B cell (primary cell): ENCODE results near the gene CACNA2D3. TPM values are rescaled to one million over a fixed set of nuclear protein-coding genes. Genes with fewer than 3 reads are reported as not detected.

ENCODE experiments used
- ATAC-seq: fragments of 200-7000 bp; cut with Tn5 transposase; one replicate; pipeline ENCODE4 v1.10.0; 2021; ENCODE audit warnings: low read depth, mild to moderate bottlenecking, moderate number of reproducible peaks, moderate library complexity
- CTCF ChIA-PET: fragments of 350-600 bp; sonication (Branson Sonifier 250); formaldehyde crosslinking; loops from one replicate; lab custom pipeline; 2021; ENCODE audit warnings: antibody characterized with exemption, inconsistent platforms; lab: Charles Lee
- POLR2A ChIA-PET: fragments of 350-600 bp; sonication (Branson Sonifier 250); formaldehyde crosslinking; loops from one replicate; lab custom pipeline; 2021; ENCODE audit warnings: antibody characterized with exemption; lab: Charles Lee
- DNase-seq: peaks from one replicate; pipeline ENCODE4 v3.0.0; 2013
- H2AFZ ChIP-seq: 2 replicates; pipeline ENCODE4 v1.6.1; 2012; ENCODE audit warnings: mild to moderate bottlenecking, low read depth, low read length; ENCODE audit not compliant: insufficient read depth, poor library complexity, severe bottlenecking
- H3K27ac ChIP-seq, 2 donors: 1 replicate in 1 of 2; 2 replicates in 1 of 2; pipeline ENCODE4 v1.5.1; 2012 to 2013; ENCODE audit warnings: low read length in 2 of 2, mild to moderate bottlenecking in 2 of 2, moderate library complexity in 1 of 2
- H3K27me3 ChIP-seq, 4 experiments: fragments of 200-600 bp in 1 of 4; sonication (generic) in 1 of 4; replicated peaks in 1 of 4; 1 replicate in 2 of 4; 2 replicates in 2 of 4; pipeline versions ENCODE4 v1.6.1 to v1.7.0; 2013 to 2016; ENCODE audit warnings: low read length in 3 of 4, mild to moderate bottlenecking in 2 of 4, mixed read lengths in 1 of 4, moderate library complexity in 1 of 4; ENCODE audit not compliant: insufficient read depth in 4 of 4, control insufficient read depth in 3 of 4; ENCODE audit errors: control extremely low read depth in 1 of 4
- H3K36me3 ChIP-seq, 2 experiments: replicated peaks in 1 of 2; 1 replicate in 1 of 2; 2 replicates in 1 of 2; pipeline versions ENCODE4 v1.6.1 to v1.7.1; 2013; ENCODE audit warnings: low read length in 1 of 2; ENCODE audit not compliant: insufficient read depth in 2 of 2, control insufficient read depth in 1 of 2; ENCODE audit errors: control extremely low read depth in 1 of 2, extremely low read depth in 1 of 2
- H3K4me1 ChIP-seq, 2 donors: fragments of 200-600 bp in 1 of 2; sonication (generic) in 1 of 2; 1 replicate in 1 of 2; 2 replicates in 1 of 2; pipeline versions ENCODE4 v1.5.1 to v1.6.1; 2013 to 2017; ENCODE audit warnings: low read length in 2 of 2; ENCODE audit not compliant: control insufficient read depth in 2 of 2, insufficient read depth in 2 of 2
- H3K4me2 ChIP-seq: replicated peaks from 2 replicates; pipeline ENCODE3; 2012; ENCODE audit warnings: mild to moderate bottlenecking, low read depth, low read length; ENCODE audit not compliant: poor library complexity, severe bottlenecking
- H3K4me3 ChIP-seq, 5 experiments: fragments of 200-600 bp in 1 of 5; sonication (generic) in 1 of 5; 1 replicate in 3 of 5; 2 replicates in 2 of 5; pipeline versions ENCODE4 v1.5.1 to v1.7.0; 2011 to 2016; ENCODE audit warnings: low read length in 4 of 5, mild to moderate bottlenecking in 4 of 5, low read depth in 2 of 5, control low read depth in 1 of 5, moderate library complexity in 1 of 5; ENCODE audit not compliant: insufficient read depth in 1 of 5; ENCODE audit errors: control extremely low read depth in 1 of 5, extremely low read depth in 1 of 5
- H3K79me2 ChIP-seq: fragments of 200-600 bp; sonication (generic); one replicate; pipeline ENCODE4 v1.6.0; 2016; ENCODE audit warnings: low read length; ENCODE audit not compliant: control insufficient read depth, insufficient read depth
- H3K9ac ChIP-seq: fragments of 200-600 bp; sonication (generic); 2 replicates; pipeline ENCODE4 v1.6.1; 2017; ENCODE audit warnings: mild to moderate bottlenecking, low read length, moderate library complexity
- H3K9me3 ChIP-seq, 3 donors: one replicate each; pipeline versions ENCODE4 v1.6.1 to v1.7.1; 2013; ENCODE audit warnings: low read length in 2 of 3; ENCODE audit not compliant: control insufficient read depth in 2 of 3, insufficient read depth in 1 of 3; ENCODE audit errors: control extremely low read depth in 1 of 3
- H4K20me1 ChIP-seq: 2 replicates; pipeline ENCODE4 v1.6.0; 2012; ENCODE audit warnings: mild to moderate bottlenecking, low read length; ENCODE audit not compliant: insufficient read depth, control insufficient read depth, poor library complexity, severe bottlenecking
- H3K27ac Mint-ChIP-seq: one replicate; pipeline ENCODE4 v1.8.0; 2021; ENCODE audit warnings: mixed read lengths
- H3K27me3 Mint-ChIP-seq: one replicate; pipeline ENCODE4 v1.8.0; 2021; ENCODE audit warnings: mixed read lengths
- H3K4me1 Mint-ChIP-seq: one replicate; pipeline ENCODE4 v1.8.0; 2021; ENCODE audit warnings: mixed read lengths
- H3K4me3 Mint-ChIP-seq: one replicate; pipeline ENCODE4 v1.8.0; 2021; ENCODE audit warnings: mixed read lengths
- H3K9me3 Mint-ChIP-seq: one replicate; pipeline ENCODE4 v1.8.0; 2022; ENCODE audit warnings: mixed read lengths; ENCODE audit not compliant: insufficient read depth
- CTCF ChIP-seq: fragments of 200-600 bp; IDR thresholded peaks from one replicate; pipeline ENCODE4 v1.8.0; 2022; ENCODE audit warnings: antibody characterized with exemption, mild to moderate bottlenecking
- EZH2 ChIP-seq: IDR thresholded peaks from 2 replicates; pipeline ENCODE4 v1.6.1; 2012; ENCODE audit warnings: borderline replicate concordance, low read depth, mild to moderate bottlenecking, moderate library complexity, low read length; ENCODE audit not compliant: insufficient read depth, poor library complexity, severe bottlenecking
- WGBS: methylation state at CpG from one replicate; pipeline ENCODE4 v1.1.5; 2013; ENCODE audit warnings: missing lambda C conversion rate; ENCODE audit not compliant: insufficient coverage; 5-methylcytosine and 5-hydroxymethylcytosine counted together
- intact Hi-C: fragments of 100-400 bp; cut with micrococcal nuclease; formaldehyde crosslinking; loops from one replicate; pipeline ENCODE4 v1.10.0; 2022
- polyA plus RNA-seq: library from polyadenylated mRNA; depleted of rRNA; stranded (reverse); fragments of >200 nt; gene quantifications from 2 replicates; pipeline ENCODE4 v1.2.3, GENCODE V29; 2012
- total RNA-seq, 2 donors: library from RNA; stranded (reverse); fragments of 120-200 nt in 1 of 2; gene quantifications; 1 replicate in 1 of 2; 2 replicates in 1 of 2; pipeline versions ENCODE4 v1.2.3 to v1.2.4, GENCODE V29; 2013 to 2022

The CACNA2D3 gene
- total and polyA plus RNA-seq, 2 donors (not counting 1 experiment from before 2014, with no cell fraction given), result not detected

- no peak overlapping the region for H2AFZ ChIP-seq
- ChIA-PET POLR2A (no interaction called here), CTCF (no interaction called here)
- no peak overlapping the region for H3K4me3 ChIP-seq
- TF ChIP-seq EZH2, result no peak
- TF ChIP-seq CTCF, result no peak
- Mint-ChIP-seq H3K27ac (no peak overlapping the region), H3K4me3 (no peak overlapping the region), H3K27me3 (no peaks in the 10 kb centered on the region), H3K9me3 (no peaks in the 10 kb centered on the region), H3K4me1 (no peaks in the 10 kb centered on the region)
- 74% methylated on average over 3 of the region's 3 CpGs for WGBS
- peaks cover 0 to 10% (median 5%) of the 10 kb centered on the region in 3 donors for H3K9me3 ChIP-seq
- no peaks in the 10 kb centered on the region for H3K36me3 ChIP-seq
- no peak overlapping the region for H3K4me2 ChIP-seq
- H3K79me2 ChIP-seq, result no peaks in the 10 kb centered on the region
- no peak overlapping the region for H3K27ac ChIP-seq
- intact Hi-C loops, result no loop called here
- no peaks in the 10 kb centered on the region for H3K27me3 ChIP-seq
- DNase-seq (no peak), ATAC-seq (no peak)
- H3K9ac ChIP-seq, result no peak overlapping the region
- H3K4me1 ChIP-seq, result no peaks in the 10 kb centered on the region
- H4K20me1 ChIP-seq, result no peaks in the 10 kb centered on the region
Observed at GRCh38 chr3:54835701-54836100, 713.3 kb downstream of the CACNA2D3 start.

- H2AFZ ChIP-seq, result no peak overlapping the region
- no peaks in the 10 kb centered on the region for H3K27me3 ChIP-seq
- Mint-ChIP-seq H3K4me1 (no peaks in the 10 kb centered on the region), H3K27ac (no peak overlapping the region), H3K4me3 (no peak overlapping the region), H3K9me3 (no peaks in the 10 kb centered on the region), H3K27me3 (no peaks in the 10 kb centered on the region)
- H3K9me3 ChIP-seq, result peaks cover 0 to 4% (median 0%) of the 10 kb centered on the region in 3 donors
- 80% methylated on average over 4 of the region's 8 CpGs for WGBS
- ChIA-PET CTCF (no interaction called here), POLR2A (no interaction called here)
- TF ChIP-seq CTCF (no peak), EZH2 (no peak)
- ATAC-seq, result no peak
- no peak overlapping the region for H3K27ac ChIP-seq
- no peaks in the 10 kb centered on the region for H4K20me1 ChIP-seq
- intact Hi-C loops, result no loop called here
- no peaks in the 10 kb centered on the region for H3K4me1 ChIP-seq
- H3K4me3 ChIP-seq, result no peak overlapping the region
- H3K36me3 ChIP-seq, result no peaks in the 10 kb centered on the region
- H3K4me2 ChIP-seq, result no peak overlapping the region
- no peak for DNase-seq
- H3K9ac ChIP-seq, result no peak overlapping the region
- H3K79me2 ChIP-seq, result no peaks in the 10 kb centered on the region
Observed at GRCh38 chr3:54836871-54837270, 714.5 kb downstream of the CACNA2D3 start.
